Suppressor macrophage treated with lipopolysaccharide for 4 hours (primary cell): Measurements from ENCODE around the gene USP24.
"Not testable (repeated sequence)": the region's sequence is repeated elsewhere in the genome, so short reads cannot be mapped to it uniquely, and the experiment has no call there.

ENCODE experiments used
- DNase-seq: peaks from one replicate; pipeline ENCODE4 v3.0.0-alpha.2; 2020

USP24 gene

DNA sequence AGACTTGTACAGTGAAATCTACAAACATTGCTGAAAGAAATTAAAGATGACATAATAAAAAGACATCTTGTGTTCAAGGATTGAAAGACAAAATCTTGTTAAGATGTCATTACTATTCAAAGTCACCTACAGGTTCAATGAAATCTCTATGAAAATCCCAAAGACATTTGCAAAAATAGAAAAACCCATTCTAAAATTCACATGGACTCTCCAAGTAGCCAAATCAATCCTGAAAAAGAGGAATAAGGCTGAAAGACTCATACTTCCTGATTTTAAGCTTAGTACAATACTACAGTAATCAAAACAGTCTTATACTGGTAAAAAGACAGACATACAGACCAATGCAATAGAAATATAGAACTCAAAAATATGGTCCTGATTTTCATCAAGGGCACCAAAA, 97.2 kb downstream of the USP24 start:
- DNase-seq = peak; percentile 34

DNA sequence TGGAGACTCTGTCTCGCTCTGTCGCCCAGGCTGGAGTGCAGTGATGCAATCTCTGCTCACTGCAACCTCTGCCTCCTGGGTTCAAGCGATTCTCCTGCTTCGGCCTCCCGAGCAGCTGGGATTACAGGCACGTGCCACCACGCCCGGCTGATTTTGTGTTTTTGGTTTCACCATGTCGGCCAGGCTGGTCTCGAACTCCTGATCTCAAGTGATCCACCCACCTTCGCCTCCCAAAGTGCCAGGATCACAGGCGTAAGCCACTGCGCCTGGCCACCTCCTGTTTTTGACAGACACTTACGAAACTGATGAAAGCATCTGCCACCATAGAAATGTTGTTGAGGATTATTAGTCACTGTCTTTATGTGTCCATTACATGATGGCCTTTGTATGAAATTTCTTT, 106.2 kb downstream of the USP24 start:
- DNase-seq = not testable (repeated sequence)

DNA sequence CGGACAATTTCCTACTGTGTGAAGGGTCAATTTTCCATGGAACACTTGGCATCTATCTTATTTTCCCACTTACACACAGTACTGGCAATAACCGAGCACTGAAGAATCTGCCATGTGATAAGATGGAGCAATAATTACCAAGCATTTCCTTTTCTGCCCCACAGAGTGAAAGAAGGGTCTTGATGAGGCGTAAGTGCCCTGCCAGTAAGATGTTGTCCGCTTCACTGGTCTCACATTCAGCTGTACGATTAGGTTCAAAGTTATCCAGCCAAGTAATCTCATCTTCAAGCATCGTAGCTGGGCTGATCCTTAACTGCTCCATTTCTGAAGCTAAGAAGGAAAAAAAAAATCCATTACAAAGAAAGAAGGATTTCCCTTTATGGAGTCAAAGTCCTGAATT, 108.1 kb downstream of the USP24 start:
- DNase-seq = no peak

DNA sequence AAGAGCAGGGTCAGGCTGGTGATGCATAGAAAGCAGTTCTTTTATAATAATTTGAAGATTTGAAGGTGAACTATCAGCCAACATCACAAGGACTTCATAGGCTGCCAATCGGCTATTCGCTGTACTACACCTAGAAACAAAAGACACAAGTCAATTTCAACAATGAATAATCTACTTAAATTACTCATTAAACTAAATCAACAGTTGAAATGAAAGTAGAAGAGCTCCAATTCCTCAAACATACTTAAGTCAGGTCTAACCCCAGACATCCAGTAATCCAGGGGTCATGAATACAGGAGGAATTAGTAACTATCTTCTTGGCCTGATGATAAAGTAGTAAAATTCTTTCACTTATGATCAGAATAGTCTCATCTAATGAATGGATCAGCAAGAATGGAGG, 111.3 kb downstream of the USP24 start:
- no peak for DNase-seq

DNA sequence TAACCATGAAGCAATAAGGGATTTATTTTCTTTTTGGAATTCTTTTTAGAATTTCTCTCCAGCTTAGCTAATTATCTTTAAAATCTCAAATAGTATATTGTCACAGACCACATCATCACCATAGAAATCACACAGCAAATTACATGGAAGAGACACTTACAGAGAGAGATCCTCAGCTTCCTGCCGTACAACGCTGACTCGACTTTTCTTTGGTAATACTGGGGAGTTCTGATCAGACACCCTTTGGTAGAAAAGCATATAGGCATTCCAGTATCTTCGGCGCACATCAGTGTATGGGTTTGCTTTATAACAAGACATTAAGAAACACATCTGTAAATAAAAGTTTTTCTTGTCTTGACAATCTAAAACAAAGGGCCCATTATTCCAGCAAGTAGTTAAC, 120.1 kb downstream of the USP24 start:
- no peak for DNase-seq

DNA sequence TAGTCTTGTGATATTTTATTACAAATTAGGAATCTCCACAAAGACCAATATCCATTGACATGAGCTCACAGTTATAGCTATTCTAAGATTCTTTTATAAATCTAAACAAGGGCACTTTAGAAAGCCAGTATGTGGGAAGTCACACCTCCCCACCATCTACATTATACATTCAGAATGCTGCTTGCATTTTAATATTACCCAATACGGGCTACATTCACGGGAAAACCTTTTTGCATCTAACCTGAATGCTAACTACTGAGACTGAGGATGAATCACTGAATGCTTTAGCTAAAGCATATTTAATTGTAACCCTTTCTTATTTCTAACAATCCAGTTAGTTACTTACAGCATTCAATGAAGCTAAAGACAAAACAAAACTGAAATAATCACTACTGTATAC, 122.7 kb downstream of the USP24 start:
- no peak for DNase-seq

DNA sequence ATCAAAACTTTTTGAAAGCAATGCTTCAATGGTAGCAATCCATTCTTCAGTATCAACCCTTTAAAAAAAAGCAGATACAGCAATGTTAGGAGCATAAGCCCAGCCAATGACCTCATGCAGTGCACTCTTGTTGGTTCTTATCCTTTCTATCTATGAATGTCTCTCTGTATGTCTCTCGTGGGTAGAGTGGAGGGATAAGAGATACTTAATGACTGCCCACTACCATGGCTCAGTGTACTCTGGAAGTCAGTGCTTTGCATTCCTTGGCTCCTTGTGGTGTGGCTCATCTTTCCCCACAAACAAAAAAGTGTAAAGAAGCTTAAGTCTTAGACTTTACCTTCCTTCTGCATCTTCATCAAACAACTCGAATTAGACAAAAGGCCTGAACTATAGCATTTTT, 125.5 kb downstream of the USP24 start:
- no peak for DNase-seq

DNA sequence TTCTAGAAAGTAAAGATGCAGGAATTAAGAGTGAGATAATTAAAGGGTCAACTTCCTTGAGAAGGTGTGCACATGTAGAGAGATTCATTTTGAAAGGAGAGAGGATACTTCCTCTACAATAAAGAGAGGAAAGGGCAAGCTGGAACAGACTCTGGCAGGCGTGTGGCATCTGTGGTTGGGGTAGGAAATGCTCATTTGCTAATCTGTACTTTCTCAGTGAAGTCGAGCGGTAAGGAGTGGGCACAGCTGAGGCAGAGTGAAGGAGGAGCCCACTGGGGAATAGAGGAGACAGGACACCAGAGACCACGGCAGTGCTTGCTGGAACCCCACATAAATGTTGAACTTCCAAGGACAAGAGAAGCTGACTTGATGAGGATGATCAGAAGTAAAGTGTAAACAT, 126.8 kb downstream of the USP24 start:
- DNase-seq = no peak

DNA sequence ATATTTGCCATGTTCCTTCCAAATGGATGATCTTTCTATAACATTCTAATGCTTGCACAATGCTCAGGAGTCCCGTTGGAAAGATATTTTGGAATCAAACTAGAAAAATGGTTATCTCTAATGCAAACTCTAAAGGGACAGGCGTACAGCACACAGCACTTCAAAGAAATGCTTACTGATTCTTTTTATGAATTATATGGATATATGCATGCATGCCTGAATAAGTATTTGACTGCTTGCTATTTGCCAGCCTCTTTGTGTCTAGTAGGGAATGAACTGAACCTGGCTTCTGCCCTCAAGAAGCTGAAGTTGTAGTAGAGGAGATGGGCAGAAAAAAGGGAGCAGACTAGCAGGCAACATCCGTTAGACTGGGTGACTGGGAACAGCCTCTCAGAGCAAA, 127.7 kb downstream of the USP24 start:
- DNase-seq = no peak

DNA sequence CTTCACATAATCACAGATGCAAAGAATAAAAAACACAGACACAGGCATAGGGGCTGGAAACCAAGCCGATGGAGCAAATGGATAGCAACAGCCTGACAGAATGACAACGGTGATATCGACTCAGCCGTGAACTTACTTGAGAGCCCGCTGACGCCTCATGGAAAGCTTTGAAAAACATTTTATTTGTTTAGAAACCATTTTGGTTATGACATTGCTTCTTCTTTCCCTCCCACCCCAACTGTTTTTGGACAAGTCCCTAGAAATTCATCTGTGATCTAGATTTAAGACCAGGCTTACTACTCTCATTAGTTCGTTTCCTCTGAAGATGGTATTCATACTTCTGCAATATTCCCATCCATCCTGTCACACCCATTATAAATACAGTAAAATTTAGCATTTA, 130.9 kb downstream of the USP24 start:
- no peak for DNase-seq

DNA sequence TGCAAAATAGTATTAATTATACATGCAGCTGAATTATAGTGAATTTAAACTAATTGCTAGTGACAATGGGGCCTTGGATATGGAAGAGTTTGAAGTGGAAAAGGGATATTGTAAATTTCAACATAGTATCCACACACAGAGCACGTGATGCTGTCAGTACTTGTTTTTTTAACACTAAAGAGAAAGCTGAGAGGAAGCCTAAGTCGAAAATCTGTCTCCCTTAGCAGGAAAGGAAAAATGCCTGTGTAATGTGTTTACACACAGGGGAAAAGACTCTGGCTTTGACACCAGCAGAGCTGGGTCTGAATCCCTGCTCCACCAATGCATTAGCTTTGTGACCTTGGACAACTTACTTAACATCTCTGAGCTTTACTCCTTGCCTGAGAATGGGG, 133.3 kb downstream of the USP24 start:
- no peak for DNase-seq

DNA sequence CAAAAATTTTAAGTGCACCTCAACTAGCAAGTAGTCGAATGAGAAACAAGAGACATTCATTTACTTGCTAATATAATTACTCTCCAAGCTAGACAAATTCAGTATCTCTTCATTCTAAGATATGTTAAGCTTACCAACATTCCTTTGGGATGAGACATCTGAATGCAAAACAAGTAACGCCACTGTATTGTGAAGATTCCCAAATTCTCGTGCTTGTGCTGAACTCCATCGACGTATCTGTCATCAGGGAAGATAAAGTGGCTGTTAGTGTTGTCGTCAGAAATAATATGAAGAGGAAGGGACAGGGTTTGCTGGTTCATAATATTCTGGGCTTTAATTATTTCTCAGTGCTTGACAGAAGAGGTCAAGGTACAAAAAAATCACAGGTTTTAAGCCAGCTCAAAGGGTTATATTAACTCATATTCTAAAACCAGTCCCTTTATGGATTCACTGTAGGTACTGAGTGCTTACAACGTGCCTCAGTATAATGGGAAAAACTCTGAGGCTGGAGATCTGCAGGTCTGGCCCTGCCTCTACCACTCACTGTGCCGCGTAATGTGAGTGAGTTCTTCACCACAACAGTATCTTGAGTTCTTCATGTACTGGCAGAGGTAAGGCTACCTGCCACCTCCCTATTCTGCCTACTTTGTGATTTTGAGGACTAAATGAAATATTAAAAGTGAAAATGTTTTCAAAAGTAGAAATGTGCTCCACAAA, 133.8 kb downstream of the USP24 start:
- DNase-seq = no peak

DNA sequence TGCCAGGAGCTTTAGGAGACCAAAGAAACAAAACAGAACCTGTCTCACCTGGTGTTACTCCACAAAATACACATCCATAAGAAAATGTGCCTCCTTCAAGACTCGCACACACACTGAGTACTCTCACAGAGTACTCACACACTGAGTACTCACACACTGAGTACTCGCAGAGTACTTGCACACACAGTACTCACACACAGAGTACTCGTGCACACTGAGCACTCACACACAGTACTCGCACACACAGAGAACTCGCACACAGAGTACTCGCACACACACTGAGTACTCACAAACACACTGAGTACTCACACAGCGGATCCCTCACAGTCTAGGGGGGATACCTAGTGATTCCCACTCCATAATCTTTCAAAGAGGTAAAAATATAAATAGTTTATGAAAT, 135.5 kb downstream of the USP24 start:
- DNase-seq = no peak

DNA sequence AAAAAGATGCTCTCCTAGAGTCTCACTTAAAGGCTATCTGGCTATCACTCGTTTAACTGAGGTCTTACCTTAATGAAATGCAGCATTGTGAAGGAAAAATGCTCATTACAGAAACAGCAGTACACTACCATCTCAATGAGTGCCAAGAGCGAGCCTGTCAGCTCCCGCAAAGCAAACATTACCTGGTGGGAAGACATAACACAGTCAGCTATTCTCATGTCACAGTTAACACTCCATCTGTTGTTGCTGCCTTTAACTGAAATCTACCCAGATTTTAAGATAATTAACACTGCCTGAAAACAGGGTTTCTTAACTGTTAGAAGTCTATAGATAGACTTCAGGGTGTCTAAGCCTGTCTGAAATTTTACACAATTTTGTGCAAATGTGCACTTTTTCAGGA, 136.7 kb downstream of the USP24 start:
- no peak for DNase-seq

DNA sequence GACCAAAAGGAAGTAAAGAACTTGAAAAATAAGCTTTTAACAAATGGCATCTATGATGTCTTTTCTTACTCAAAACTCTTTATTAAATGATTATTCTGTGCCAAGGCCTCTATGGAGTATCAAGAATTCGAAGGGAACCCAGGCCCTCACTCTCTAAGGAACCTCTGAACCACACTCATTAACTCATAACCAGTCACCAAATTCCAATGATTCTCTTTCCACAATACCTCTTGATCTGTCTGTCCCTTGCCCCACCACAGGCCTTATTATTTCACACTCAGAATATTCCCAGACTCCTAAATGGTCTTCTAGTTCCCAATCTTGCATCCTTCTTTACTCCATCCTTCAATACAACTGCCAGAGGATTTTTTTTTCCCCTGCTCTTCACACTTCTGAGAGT, 138.8 kb downstream of the USP24 start:
- no peak for DNase-seq

DNA sequence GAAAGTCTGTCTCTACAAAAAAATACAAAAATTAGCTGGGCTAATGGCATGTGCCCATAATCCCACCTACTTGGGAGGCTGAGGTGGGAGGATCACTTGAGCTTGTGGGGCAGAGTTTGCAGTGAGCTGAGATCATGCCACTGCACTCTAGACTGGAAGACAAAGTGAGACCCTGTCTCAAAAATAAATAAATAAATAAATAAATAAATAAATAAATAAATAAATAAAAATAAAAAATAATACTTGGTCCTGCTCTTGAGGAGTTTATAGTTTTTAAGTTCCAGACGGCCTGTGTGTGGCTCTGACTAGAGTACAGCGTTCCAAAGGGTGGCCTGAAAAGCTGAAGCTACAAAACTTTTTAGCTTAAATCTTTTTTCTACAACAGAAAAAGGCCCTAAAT, 140.7 kb downstream of the USP24 start:
- no peak for DNase-seq

DNA sequence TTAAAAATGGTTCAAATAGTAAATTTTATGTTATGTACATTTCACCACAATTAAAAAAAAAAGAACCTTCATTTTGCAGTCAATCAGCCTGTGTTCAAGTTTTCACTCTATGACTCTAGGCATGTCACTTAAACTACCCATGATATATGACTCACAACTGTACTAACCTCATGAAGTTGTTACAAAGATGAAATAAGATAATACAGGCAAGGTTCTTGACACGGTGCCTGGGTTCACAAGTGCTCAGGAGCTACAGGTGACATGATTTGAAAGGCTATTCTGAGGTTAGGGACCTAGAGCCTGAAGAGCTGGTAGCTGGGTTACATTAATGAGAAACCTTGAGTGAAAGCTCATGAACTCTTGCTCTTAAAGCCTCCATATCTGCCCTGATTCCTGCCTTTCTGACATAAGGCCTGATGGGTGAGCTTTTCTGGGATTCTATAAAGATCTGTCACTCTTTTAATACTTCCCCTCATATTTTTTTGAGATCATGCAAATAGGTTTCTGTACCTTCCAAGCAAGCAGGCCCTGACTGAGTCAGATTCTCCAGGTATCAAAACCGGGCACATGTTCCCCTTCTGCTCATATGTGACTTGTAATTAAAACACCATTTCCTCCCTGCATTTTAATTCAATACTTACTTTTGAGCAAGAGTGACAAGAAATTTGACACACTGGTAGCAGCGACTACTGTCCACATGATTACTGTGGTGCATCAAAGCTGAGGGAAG, 141.8 kb downstream of the USP24 start:
- DNase-seq = no peak

DNA sequence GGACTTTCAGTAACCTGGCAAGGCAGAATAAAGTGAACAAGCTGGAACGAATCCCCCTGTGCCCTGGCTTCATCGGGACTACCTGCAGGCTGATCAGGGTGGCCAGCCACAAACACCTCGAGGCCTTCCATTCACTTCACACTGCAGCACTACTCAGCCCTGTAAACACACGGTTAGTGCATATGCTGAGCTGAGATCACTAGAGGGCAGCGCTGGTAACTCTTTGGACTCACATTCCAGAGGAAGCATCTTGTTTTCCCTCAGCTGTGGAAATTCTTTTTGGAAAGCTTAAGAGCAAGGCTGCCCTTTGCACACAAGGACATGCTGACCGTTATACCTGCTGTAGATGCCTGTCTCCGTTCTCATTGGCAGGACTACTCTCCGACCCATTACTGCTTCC, 143.7 kb downstream of the USP24 start:
- DNase-seq = no peak

DNA sequence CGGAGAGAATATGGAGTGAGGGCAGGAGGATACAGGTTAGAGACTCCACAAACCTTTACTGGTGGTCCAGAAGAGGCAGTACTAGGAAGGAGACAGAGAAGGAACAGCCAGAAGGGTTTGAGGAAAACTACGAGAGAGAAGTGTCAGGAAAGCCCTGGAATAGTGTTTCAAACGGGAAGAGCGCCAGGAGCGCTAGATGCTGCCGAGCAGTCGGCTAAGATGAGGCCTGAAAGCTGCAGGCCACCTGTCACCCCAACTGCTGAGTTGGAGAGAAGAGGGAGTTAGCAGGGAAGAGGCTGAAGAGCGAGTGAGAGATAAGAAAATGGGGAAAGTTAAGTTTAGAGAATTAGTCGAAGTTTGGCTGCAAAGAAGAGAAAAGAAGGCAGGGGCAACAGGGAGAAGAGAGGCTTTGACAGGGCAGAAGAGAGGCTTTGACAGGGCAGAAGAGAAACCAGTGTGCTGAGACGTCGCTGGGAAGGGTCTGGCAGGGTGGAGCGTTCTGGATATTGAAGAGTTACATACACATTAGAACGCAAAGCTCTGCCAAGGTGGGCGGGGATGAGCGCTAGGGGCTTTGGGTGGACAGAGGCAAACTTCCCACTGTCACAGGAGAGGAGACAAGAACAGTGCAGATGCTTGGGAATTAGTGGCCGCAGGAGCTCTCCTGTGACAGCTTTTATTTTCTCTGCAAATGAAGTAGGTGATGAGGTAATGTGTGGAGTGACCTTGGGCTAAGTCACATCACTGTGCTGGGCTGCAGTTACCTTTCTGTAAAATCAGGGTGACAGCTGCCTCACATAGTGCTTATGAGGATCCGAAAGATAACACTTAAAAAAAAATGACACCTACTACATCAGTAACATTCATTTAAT, 144.6 kb downstream of the USP24 start:
- no peak for DNase-seq

DNA sequence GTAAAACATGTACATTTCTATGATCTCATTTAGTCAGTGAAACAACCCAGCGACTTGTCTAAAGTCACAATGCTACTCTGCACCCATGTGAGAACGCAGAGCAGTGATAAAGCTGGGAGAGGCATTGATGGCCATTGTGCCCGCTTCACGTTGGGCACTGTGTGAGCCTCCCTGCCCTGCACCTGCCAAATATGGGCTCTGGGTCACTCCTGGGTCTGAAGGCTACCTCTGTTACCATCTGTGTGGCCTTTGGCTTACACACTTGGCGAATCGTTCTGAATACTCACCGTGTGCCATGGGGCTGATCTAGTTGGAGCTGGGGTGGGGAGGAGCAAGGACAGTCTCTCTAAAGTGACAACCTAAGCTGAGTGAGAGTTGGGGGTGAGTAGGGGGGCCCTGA, 145.9 kb downstream of the USP24 start:
- no peak for DNase-seq

DNA sequence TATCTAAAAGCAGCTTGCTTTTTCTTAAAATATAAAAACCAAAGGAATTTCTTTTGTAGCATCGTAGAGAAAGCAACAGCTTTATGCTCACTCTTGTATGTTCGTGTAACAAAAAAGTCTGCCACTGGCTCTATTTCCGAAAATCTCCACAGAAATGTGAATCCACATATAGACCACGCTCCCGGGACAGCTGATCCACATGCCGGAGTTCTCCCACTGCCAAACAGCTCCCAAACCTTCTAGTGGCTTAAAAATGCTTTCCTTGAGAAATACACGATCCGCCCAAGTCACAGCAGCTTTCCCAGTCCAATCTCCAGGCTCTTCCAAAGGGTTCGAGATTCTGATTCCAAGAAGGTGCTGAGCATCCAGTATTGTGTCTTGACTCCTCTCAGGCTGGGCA, 146.5 kb downstream of the USP24 start:
- no peak for DNase-seq

DNA sequence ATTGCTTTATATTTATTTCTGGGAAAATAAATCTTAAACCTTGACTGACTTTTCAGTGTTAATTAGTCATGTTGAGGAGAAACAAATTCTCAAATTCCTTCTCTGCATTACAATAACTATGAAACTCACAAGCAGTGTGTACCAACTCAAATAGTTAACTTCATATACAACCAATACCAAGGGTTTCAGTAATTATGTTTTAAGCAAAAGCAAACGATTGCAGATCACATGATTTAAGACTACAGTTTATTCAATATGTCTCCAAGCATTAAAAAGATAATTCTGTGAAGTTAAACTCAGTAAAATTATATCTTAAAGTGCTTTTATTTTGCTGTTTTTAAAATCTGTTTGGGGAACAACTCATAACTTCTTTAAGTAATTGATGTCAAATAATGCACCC, 147.2 kb downstream of the USP24 start:
- DNase-seq = no peak

DNA sequence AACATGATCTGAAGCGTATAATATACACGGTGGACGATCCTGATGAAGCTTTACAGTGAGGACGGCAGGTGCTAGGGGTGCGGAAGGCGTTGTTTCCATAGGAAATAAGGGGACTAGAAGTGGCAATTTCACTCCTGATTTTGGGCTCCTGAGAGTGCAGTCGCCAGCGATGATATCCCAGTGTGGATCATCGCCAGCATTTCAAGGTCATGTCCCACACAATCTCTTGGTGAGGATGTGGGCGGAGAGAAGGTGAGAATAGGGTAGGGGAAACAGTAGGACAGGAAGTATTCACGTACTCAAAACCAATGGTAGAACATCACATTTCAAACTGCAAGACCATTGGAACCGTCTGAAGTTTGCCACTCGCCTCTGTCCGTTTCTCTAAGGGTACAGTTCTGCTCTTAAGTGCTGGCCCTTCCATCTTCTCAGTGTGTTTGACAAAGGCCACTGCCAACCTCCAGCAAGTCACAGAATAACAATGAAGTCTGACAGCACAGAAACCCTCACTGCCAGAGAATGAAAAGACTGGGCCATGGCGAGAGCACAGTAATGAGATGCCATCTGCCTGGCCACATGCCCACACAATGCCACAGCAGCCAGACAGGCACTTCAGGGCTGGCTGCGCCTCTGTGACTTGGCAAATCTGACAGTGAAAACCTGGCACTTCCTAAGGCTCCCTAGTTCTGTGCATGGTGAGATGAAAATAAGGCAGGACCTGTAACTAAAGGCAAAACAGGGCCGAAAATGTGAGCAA, 148.0 kb downstream of the USP24 start:
- DNase-seq = no peak
